ENCODE results near the gene IGSF11. TPM values are rescaled to one million over a fixed set of nuclear protein-coding genes. Genes with fewer than 3 reads are reported as not detected.
A peak's percentile ranks its signal among the peaks of the same experiment; 100 is the strongest.

The IGSF11 gene
- total RNA-seq, 1 donor from 2014 or later = not detected

DNA sequence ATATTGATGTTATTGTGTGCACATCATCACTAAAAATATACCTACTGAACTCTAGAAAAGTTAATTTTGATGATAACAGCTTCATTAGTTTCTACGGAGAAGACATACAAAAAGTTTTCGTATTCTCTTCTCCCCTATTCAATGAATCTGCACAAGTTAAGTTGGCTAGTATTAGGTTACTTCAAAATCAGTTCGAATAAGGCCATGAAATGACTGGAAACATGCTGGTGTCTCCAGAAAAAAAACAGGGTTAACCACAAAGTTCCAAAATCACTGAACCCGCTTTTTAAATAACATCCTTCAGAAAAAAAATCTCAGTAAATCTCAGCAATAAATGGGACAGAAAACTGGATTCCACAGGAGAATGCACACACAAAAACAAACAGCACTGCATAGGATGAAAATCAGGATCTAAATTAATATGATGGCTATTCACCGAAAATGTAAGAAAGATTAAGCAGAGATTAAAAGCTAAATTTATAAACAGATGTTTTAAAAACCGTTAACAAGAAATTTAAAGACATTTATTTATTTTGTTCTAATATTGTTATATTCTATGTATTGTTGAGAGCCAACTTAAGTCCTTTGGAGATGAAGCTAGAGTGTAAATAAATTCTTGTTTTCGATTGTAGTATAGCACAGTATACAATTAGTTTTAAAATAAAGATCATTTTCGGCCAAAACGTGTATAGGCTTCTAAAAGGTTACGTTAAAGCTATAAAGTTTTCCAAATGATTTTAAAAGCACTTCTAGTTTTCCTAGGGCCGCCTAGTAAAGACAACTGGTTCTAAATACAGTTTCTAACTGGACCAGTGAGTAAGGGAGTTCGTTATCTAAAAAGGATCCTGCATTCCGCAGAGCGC is 1.0 kb downstream of the IGSF11 start:
- DNase-seq (ENCODE audit: extremely low spot score, unreplicated experiment) = no peak
- Mint-ChIP-seq H3K27me3 (ENCODE audit: unreplicated experiment) (peaks cover 60% of the 10 kb centered on the region), H3K27ac (ENCODE audit: unreplicated experiment) (no peak overlapping the region)

GRCh38 chr3:119025171-119025795 is 9.4 kb downstream of the IGSF11 start:
- Mint-ChIP-seq H3K4me1 (ENCODE audit: unreplicated experiment) (no peaks in the 10 kb centered on the region), H3K4me3 (ENCODE audit: unreplicated experiment) (no peak overlapping the region)
- no peak for DNase-seq (ENCODE audit: extremely low spot score, unreplicated experiment)

More for the DNA sequence above, 1.0 kb downstream of the IGSF11 start:
- no peaks in the 10 kb centered on the region for H3K9me3 Mint-ChIP-seq (ENCODE audit: unreplicated experiment)
- peak overlapping the region; percentile 74 for H3K4me3 Mint-ChIP-seq (ENCODE audit: unreplicated experiment)
- TF ChIP-seq, protein P1, sequence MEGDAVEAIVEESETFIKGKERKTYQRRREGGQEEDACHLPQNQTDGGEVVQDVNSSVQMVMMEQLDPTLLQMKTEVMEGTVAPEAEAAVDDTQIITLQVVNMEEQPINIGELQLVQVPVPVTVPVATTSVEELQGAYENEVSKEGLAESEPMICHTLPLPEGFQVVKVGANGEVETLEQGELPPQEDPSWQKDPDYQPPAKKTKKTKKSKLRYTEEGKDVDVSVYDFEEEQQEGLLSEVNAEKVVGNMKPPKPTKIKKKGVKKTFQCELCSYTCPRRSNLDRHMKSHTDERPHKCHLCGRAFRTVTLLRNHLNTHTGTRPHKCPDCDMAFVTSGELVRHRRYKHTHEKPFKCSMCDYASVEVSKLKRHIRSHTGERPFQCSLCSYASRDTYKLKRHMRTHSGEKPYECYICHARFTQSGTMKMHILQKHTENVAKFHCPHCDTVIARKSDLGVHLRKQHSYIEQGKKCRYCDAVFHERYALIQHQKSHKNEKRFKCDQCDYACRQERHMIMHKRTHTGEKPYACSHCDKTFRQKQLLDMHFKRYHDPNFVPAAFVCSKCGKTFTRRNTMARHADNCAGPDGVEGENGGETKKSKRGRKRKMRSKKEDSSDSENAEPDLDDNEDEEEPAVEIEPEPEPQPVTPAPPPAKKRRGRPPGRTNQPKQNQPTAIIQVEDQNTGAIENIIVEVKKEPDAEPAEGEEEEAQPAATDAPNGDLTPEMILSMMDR (IDR thresholded peaks at IDR 0.05) = no peak
- H3K4me1 Mint-ChIP-seq (ENCODE audit: unreplicated experiment) = peaks cover 7% of the 10 kb centered on the region
- no peaks in the 10 kb centered on the region for H3K36me3 Mint-ChIP-seq (ENCODE audit: unreplicated experiment)

DNA sequence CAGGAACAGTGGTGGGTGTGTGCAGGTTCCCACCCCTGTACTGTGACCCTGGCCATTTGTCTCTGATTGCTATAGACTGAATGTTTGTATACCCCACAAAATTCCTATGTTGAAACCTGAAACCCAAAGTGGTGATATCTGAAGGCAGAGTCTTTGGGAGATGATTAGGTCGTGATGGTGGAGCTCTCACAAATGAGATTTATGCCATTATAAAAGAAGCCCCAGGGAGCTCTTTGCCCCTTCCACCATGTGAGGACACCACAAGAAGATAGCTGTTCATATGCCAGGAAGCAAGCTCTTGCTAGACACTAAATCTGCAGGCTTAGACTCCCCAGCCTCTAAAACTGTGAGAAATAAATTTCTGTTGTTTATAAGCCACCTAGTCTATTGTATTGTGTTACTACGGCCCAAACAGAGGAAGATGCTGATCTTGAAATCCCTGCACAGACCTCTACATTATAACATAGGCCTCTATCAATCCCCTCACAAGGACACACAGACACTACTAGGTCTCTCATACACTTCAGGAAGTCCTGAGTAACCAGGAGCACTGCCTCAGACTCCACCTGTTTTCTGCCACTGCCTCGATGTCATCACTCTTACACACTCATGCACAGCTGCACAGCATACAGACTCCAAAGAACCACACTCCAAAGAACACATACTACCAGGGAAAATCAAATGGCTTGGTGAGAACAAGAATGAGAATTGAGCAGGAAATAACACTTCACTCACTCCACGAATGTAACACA is 14.7 kb downstream of the IGSF11 start:
- H3K36me3 Mint-ChIP-seq (ENCODE audit: unreplicated experiment) = no peaks in the 10 kb centered on the region
- H3K27me3 Mint-ChIP-seq (ENCODE audit: unreplicated experiment) = peaks cover 31% of the 10 kb centered on the region
- no peak overlapping the region for H3K4me3 Mint-ChIP-seq (ENCODE audit: unreplicated experiment)
- DNase-seq (ENCODE audit: extremely low spot score, unreplicated experiment) = no peak
- no peaks in the 10 kb centered on the region for H3K4me1 Mint-ChIP-seq (ENCODE audit: unreplicated experiment)
- TF ChIP-seq, protein P1 (IDR thresholded peaks at IDR 0.05) = no peak
- no peak overlapping the region for H3K27ac Mint-ChIP-seq (ENCODE audit: unreplicated experiment)
- no peaks in the 10 kb centered on the region for H3K9me3 Mint-ChIP-seq (ENCODE audit: unreplicated experiment)

More at GRCh38 chr3:119025171-119025795, 9.4 kb downstream of the IGSF11 start:
- TF ChIP-seq, protein P1 (IDR thresholded peaks at IDR 0.05) = no peak
- H3K27me3 Mint-ChIP-seq (ENCODE audit: unreplicated experiment) = peaks cover 37% of the 10 kb centered on the region
- no peaks in the 10 kb centered on the region for H3K36me3 Mint-ChIP-seq (ENCODE audit: unreplicated experiment)
- H3K9me3 Mint-ChIP-seq (ENCODE audit: unreplicated experiment) = no peaks in the 10 kb centered on the region
- no peak overlapping the region for H3K27ac Mint-ChIP-seq (ENCODE audit: unreplicated experiment)

DNA sequence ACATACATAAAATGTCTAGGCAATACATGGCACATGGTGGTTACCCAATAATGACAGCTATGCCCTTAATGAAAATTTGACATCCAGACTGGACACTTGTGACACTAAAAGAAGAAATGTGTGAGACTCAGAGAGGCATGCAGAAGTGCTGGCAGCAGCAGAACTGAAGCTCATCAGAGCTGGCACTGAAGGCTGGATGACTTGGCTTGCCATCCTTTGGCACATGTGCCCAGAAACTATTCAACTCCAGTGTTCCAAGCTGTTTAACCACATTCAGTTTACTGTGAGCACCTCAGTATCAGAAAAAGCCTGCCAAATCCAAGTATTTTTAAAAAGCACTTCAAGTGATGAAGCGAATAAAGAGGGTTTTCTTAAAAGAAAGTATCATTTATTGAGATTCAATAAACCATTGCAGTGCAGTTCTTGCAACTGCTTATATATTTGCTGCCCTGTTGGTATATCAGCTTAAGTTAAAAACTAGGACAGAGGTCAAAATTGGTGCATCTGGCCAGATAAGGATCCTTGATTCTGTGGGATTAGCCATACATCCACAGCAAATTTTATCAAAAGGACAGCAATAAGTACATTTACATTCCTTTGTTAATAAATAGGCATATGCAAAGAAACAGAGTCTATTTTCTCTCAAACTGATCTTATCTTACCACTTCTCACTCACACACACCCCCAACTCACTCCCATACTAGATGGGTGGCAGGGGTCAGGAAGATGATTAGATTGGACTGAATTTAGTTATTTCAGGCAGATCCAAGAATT is 15.8 kb downstream of the IGSF11 start:
- TF ChIP-seq, protein P1 (IDR thresholded peaks at IDR 0.05) = no peak
- Mint-ChIP-seq H3K9me3 (ENCODE audit: unreplicated experiment) (no peaks in the 10 kb centered on the region), H3K4me1 (ENCODE audit: unreplicated experiment) (no peaks in the 10 kb centered on the region), H3K27ac (ENCODE audit: unreplicated experiment) (no peak overlapping the region), H3K4me3 (ENCODE audit: unreplicated experiment) (no peak overlapping the region), H3K27me3 (ENCODE audit: unreplicated experiment) (peaks cover 32% of the 10 kb centered on the region), H3K36me3 (ENCODE audit: unreplicated experiment) (no peaks in the 10 kb centered on the region)
- no peak for DNase-seq (ENCODE audit: extremely low spot score, unreplicated experiment)

Measured in osteocyte (in vitro differentiated cells).